HL-60 (cell line): Measurements from ENCODE around the gene BAZ2B.

Source experiments
- DNase-seq, 2 experiments: peaks; one replicate each; pipeline ENCODE4 v3.0.0-alpha.2; 2010 to 2020; ENCODE audit warnings: low read depth in 1 of 2, low spot score in 1 of 2
- H3K27ac ChIP-seq: fragments of 250-450 bp; sonication (Bioruptor Pico); replicated peaks from 2 replicates; pipeline ENCODE4 v1.5.1; 2020; ENCODE audit warnings: mild to moderate bottlenecking, moderate library complexity
- H3K27me3 ChIP-seq: fragments of 250-450 bp; sonication (Bioruptor Pico); 2 replicates; pipeline ENCODE4 v1.5.1; 2021; ENCODE audit warnings: mild to moderate bottlenecking, moderate library complexity; ENCODE audit not compliant: insufficient read depth, poor library complexity, severe bottlenecking
- H3K4me3 ChIP-seq: replicated peaks from 2 replicates; pipeline ENCODE4 v1.5.1; 2011; ENCODE audit warnings: mild to moderate bottlenecking, control low read depth, low read length; ENCODE audit not compliant: insufficient read depth
- GABPA ChIP-seq: IDR thresholded peaks from 2 replicates; pipeline ENCODE4 v1.6.1; 2012; ENCODE audit warnings: low read depth
- POLR2AphosphoS5 ChIP-seq: IDR thresholded peaks from 2 replicates; pipeline ENCODE4 v1.6.1; 2012; ENCODE audit warnings: low read depth
- SPI1 ChIP-seq: IDR thresholded peaks from 2 replicates; pipeline ENCODE4 v1.6.1; 2012; ENCODE audit warnings: low read depth, mild to moderate bottlenecking, borderline replicate concordance
- TF ChIP-seq, protein P1 (sequence below): IDR thresholded peaks from one replicate; pipeline ENCODE4 v1.5.1; 2011; ENCODE audit warnings: low read length, control low read depth, inconsistent platforms; ENCODE audit not compliant: insufficient read depth
- TF ChIP-seq, protein P2 (sequence below): IDR thresholded peaks from 2 replicates; pipeline ENCODE4 v1.6.1; 2012; ENCODE audit warnings: low read depth; ENCODE audit not compliant: insufficient replicate concordance

The BAZ2B gene

DNA sequence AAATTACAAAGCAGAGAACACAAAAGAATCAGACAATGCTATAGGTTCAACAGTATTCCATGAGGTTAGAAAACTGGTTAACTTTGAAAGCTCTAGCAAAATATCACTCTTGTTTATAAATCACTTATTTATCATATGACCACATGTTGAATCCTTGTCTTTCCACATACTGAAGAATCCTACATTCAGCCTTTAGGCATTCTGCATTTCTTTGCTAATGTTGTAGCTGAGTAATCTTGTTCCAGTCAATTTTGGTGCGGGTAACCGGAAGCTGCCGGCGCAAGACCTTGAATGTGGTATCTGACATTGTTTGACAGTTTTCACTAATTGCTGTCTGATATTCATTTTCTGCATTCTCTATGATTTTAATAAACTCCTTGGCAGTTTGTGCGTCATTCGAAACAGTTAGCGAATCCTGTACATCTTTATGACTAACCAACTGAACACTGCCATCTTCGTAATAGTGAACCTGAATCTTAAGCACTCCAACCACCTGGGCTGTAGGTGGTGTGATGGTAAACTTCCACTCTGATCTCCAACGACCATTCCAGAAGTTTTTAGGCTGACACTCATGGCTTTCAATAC lies 154.1 kb downstream of the BAZ2B start:
- H3K4me3 ChIP-seq: no peak overlapping the region
- H3K27ac ChIP-seq: no peak overlapping the region
- no peak for DNase-seq
- no peaks in the 10 kb centered on the region for H3K27me3 ChIP-seq
- TF ChIP-seq, protein P1, sequence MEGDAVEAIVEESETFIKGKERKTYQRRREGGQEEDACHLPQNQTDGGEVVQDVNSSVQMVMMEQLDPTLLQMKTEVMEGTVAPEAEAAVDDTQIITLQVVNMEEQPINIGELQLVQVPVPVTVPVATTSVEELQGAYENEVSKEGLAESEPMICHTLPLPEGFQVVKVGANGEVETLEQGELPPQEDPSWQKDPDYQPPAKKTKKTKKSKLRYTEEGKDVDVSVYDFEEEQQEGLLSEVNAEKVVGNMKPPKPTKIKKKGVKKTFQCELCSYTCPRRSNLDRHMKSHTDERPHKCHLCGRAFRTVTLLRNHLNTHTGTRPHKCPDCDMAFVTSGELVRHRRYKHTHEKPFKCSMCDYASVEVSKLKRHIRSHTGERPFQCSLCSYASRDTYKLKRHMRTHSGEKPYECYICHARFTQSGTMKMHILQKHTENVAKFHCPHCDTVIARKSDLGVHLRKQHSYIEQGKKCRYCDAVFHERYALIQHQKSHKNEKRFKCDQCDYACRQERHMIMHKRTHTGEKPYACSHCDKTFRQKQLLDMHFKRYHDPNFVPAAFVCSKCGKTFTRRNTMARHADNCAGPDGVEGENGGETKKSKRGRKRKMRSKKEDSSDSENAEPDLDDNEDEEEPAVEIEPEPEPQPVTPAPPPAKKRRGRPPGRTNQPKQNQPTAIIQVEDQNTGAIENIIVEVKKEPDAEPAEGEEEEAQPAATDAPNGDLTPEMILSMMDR: no peak
- no peak for TF ChIP-seq SPI1
- no peak for TF ChIP-seq POLR2AphosphoS5
- TF ChIP-seq GABPA: no peak
- TF ChIP-seq, protein P2, sequence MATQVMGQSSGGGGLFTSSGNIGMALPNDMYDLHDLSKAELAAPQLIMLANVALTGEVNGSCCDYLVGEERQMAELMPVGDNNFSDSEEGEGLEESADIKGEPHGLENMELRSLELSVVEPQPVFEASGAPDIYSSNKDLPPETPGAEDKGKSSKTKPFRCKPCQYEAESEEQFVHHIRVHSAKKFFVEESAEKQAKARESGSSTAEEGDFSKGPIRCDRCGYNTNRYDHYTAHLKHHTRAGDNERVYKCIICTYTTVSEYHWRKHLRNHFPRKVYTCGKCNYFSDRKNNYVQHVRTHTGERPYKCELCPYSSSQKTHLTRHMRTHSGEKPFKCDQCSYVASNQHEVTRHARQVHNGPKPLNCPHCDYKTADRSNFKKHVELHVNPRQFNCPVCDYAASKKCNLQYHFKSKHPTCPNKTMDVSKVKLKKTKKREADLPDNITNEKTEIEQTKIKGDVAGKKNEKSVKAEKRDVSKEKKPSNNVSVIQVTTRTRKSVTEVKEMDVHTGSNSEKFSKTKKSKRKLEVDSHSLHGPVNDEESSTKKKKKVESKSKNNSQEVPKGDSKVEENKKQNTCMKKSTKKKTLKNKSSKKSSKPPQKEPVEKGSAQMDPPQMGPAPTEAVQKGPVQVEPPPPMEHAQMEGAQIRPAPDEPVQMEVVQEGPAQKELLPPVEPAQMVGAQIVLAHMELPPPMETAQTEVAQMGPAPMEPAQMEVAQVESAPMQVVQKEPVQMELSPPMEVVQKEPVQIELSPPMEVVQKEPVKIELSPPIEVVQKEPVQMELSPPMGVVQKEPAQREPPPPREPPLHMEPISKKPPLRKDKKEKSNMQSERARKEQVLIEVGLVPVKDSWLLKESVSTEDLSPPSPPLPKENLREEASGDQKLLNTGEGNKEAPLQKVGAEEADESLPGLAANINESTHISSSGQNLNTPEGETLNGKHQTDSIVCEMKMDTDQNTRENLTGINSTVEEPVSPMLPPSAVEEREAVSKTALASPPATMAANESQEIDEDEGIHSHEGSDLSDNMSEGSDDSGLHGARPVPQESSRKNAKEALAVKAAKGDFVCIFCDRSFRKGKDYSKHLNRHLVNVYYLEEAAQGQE: no peak

- TF ChIP-seq SPI1: no peak
- TF ChIP-seq, protein P2: no peak
- no peak for TF ChIP-seq POLR2AphosphoS5
- TF ChIP-seq, protein P1: no peak
- TF ChIP-seq GABPA: no peak
- Histone ChIP-seq H3K4me3 (no peak overlapping the region), H3K27me3 (no peaks in the 10 kb centered on the region), H3K27ac (no peak overlapping the region)
- DNase-seq: no peak
These were observed 155.3 kb downstream of the BAZ2B start for GRCh38 chr2:159461076-159461475.

DNA sequence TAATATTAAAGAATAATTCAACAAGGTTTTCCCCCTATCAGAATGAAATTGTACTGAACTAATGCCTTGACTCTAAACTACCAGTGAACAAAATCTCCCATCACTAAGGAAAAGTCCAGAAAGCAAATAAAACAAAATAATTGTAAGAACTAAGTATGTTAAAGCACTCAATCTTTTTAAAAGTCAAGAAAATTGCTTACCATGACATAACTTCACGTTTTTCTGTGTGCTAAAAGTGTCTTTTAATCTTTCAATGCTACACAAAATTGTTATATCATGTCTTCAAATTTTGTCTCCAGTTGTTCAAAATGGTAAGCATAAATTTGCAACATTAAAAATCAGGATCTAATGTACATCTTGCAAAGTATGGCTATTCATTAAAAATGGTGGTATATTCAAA lies 156.1 kb downstream of the BAZ2B start:
- Histone ChIP-seq H3K4me3 (no peak overlapping the region), H3K27ac (no peak overlapping the region), H3K27me3 (no peaks in the 10 kb centered on the region)
- TF ChIP-seq, protein P1: no peak
- TF ChIP-seq SPI1 (no peak), POLR2AphosphoS5 (no peak), GABPA (no peak)
- TF ChIP-seq, protein P2: no peak
- DNase-seq: no peak
